ENCODE data around the gene ZMIZ2. TPM values are rescaled to one million over a fixed set of nuclear protein-coding genes. Genes with fewer than 3 reads are reported as not detected.

Gene ZMIZ2
- total and polyA plus RNA-seq, 2 donors (not counting 1 experiment from before 2014, with no cell fraction given) = 254 to 442 TPM

DNA sequence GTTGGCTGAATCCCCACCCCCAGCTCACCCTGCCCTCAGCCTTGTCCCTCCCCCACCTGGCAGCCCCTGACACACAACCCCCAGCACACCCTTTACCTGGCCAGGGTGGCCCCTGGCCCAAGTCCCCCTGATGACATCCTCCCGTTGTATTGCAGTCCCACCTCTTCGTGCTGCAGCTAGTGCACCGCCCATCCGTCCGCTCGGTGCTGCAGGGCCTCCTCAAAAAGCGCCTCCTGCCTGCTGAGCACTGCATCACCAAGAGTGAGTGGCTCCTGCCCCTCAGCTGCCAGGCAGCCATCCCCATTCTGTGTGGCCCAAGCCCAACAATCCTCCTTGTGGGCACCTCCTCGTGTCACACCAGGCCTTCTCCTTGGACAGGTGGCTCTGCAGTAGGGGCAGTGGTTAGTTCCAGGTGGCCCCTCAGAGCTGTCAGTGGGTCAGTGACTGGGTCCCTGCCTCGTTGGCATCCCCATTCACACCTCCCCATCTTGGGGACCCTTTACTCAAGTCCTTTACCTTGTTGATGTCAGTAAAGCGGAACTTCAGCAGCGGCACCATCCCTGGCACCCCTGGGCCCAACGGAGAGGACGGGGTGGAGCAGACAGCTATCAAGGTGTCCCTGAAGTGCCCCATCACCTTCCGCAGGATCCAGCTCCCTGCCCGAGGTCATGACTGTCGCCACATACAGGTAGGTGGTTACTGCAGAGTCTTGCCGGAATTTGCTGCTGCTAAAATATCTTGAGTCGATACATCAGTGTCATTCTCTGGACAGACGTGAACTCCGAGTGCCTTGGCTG, 14.3 kb downstream of the ZMIZ2 start:
- no peak overlapping the region for H3K4me3 Mint-ChIP-seq
- POLR2A ChIA-PET = no interaction called here
- peaks cover 14% of the 10 kb centered on the region for H3K4me1 Mint-ChIP-seq

DNA sequence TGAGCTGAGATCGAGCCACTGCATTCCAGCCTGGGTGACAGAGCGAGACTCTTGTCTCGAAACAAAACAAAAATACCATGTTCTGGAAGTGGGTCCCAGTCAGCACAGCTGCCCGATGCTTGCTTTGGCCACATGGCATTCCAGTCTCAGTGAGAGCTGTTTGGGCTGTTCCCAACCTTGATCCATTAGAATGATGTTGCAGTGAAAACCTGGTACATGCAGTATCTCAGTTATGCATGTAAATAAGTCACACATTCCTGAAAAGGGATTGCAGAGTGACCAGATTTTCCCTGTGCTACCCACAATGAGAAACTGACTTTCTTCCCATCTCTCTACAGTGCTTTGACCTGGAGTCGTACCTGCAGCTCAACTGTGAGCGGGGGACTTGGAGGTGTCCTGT, 15.4 kb downstream of the ZMIZ2 start:
- peaks cover 12% of the 10 kb centered on the region for H3K79me2 ChIP-seq (ENCODE audit: control insufficient read depth, insufficient read depth, low read length)
- H3K9ac ChIP-seq (ENCODE audit: low read length) = no peak overlapping the region
- peaks cover 0 to 6% (median 0%) of the 10 kb centered on the region in 3 donors for H3K9me3 ChIP-seq (ENCODE audit: control extremely low read depth in 1 of 3, control insufficient read depth in 2 of 3, insufficient read depth in 1 of 3, low read length in 2 of 3)
- H2AFZ ChIP-seq (ENCODE audit: insufficient read depth, low read depth, low read length, poor library complexity, severe bottlenecking) = no peak overlapping the region
- DNase-seq (no peak), ATAC-seq (ENCODE audit: low read depth) (no peak)
- no peak overlapping the region for H3K27ac ChIP-seq (ENCODE audit: low read length in 2 of 2)
- no peak overlapping the region for H3K4me2 ChIP-seq (replicated peaks; ENCODE audit: low read depth, low read length, poor library complexity, severe bottlenecking)
- H3K4me1 ChIP-seq (ENCODE audit: control insufficient read depth in 2 of 2, insufficient read depth in 2 of 2, low read length in 2 of 2) = peaks cover 17 to 28% of the 10 kb centered on the region in 2 donors
- Mint-ChIP-seq H3K27me3 (no peaks in the 10 kb centered on the region), H3K27ac (peak overlapping the region; percentile 61), H3K4me3 (no peak overlapping the region), H3K9me3 (ENCODE audit: insufficient read depth) (no peaks in the 10 kb centered on the region), H3K4me1 (peaks cover 26% of the 10 kb centered on the region)
- TF ChIP-seq, protein P1, sequence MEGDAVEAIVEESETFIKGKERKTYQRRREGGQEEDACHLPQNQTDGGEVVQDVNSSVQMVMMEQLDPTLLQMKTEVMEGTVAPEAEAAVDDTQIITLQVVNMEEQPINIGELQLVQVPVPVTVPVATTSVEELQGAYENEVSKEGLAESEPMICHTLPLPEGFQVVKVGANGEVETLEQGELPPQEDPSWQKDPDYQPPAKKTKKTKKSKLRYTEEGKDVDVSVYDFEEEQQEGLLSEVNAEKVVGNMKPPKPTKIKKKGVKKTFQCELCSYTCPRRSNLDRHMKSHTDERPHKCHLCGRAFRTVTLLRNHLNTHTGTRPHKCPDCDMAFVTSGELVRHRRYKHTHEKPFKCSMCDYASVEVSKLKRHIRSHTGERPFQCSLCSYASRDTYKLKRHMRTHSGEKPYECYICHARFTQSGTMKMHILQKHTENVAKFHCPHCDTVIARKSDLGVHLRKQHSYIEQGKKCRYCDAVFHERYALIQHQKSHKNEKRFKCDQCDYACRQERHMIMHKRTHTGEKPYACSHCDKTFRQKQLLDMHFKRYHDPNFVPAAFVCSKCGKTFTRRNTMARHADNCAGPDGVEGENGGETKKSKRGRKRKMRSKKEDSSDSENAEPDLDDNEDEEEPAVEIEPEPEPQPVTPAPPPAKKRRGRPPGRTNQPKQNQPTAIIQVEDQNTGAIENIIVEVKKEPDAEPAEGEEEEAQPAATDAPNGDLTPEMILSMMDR (IDR thresholded peaks at IDR 0.05) = no peak
- no peak for TF ChIP-seq EZH2 (IDR thresholded peaks at IDR 0.05; ENCODE audit: borderline replicate concordance, insufficient read depth, low read depth, low read length, poor library complexity, severe bottlenecking)
- H4K20me1 ChIP-seq (ENCODE audit: control insufficient read depth, insufficient read depth, low read length, poor library complexity, severe bottlenecking) = peaks cover 35% of the 10 kb centered on the region
- peaks cover 0 to 87% of the 10 kb centered on the region in 2 experiments for H3K36me3 ChIP-seq (replicated peaks in 1 of 2; ENCODE audit: control extremely low read depth in 1 of 2, control insufficient read depth in 1 of 2, extremely low read depth in 1 of 2, insufficient read depth in 2 of 2, low read length in 1 of 2)
- no peaks in the 10 kb centered on the region for H3K27me3 ChIP-seq (replicated peaks in 1 of 4; ENCODE audit: control extremely low read depth in 1 of 4, control insufficient read depth in 3 of 4, insufficient read depth in 4 of 4, low read length in 3 of 4)
- intact Hi-C loops (cut with micrococcal nuclease) = no loop called here
- H3K4me3 ChIP-seq (ENCODE audit: control extremely low read depth in 1 of 5, extremely low read depth in 1 of 5, insufficient read depth in 1 of 5, low read depth in 2 of 5, low read length in 4 of 5) = no peak overlapping the region
- POLR2A ChIA-PET = no interaction called here
- CTCF ChIA-PET = interaction anchor here (1.4 kb wide), 1 partner anchor 84 kb away, joined by 3 read pairs; the partner anchor contains the start of gene H2AZ2
- 100% methylated on average over 5 of the region's 6 CpGs for WGBS (ENCODE audit: insufficient coverage)

More for the DNA sequence above, 14.3 kb downstream of the ZMIZ2 start:
- Mint-ChIP-seq H3K27me3 (no peaks in the 10 kb centered on the region), H3K9me3 (ENCODE audit: insufficient read depth) (no peaks in the 10 kb centered on the region), H3K27ac (no peak overlapping the region)
- CTCF ChIA-PET = no interaction called here
- TF ChIP-seq, protein P1 (IDR thresholded peaks at IDR 0.05) = no peak
- TF ChIP-seq EZH2 (IDR thresholded peaks at IDR 0.05; ENCODE audit: borderline replicate concordance, insufficient read depth, low read depth, low read length, poor library complexity, severe bottlenecking) = no peak
- no peak overlapping the region for H3K4me3 ChIP-seq (ENCODE audit: control extremely low read depth in 1 of 5, extremely low read depth in 1 of 5, insufficient read depth in 1 of 5, low read depth in 2 of 5, low read length in 4 of 5)
- H3K9ac ChIP-seq (ENCODE audit: low read length) = no peak overlapping the region
- H3K27ac ChIP-seq (ENCODE audit: low read length in 2 of 2) = no peak overlapping the region
- intact Hi-C loops (cut with micrococcal nuclease) = no loop called here
- no peak overlapping the region for H3K4me2 ChIP-seq (replicated peaks; ENCODE audit: low read depth, low read length, poor library complexity, severe bottlenecking)
- peaks cover 5 to 16% of the 10 kb centered on the region in 2 donors for H3K4me1 ChIP-seq (ENCODE audit: control insufficient read depth in 2 of 2, insufficient read depth in 2 of 2, low read length in 2 of 2)
- ATAC-seq (ENCODE audit: low read depth) = no peak
- H4K20me1 ChIP-seq (ENCODE audit: control insufficient read depth, insufficient read depth, low read length, poor library complexity, severe bottlenecking) = peaks cover 42% of the 10 kb centered on the region
- WGBS (ENCODE audit: insufficient coverage) = 95% methylated on average over 18 of the region's 20 CpGs
- no peak overlapping the region for H2AFZ ChIP-seq (ENCODE audit: insufficient read depth, low read depth, low read length, poor library complexity, severe bottlenecking)
- H3K27me3 ChIP-seq (replicated peaks in 1 of 4; ENCODE audit: control extremely low read depth in 1 of 4, control insufficient read depth in 3 of 4, insufficient read depth in 4 of 4, low read length in 3 of 4) = no peaks in the 10 kb centered on the region
- peaks cover 0 to 93% of the 10 kb centered on the region in 2 experiments for H3K36me3 ChIP-seq (replicated peaks in 1 of 2; ENCODE audit: control extremely low read depth in 1 of 2, control insufficient read depth in 1 of 2, extremely low read depth in 1 of 2, insufficient read depth in 2 of 2, low read length in 1 of 2)
- H3K9me3 ChIP-seq (ENCODE audit: control extremely low read depth in 1 of 3, control insufficient read depth in 2 of 3, insufficient read depth in 1 of 3, low read length in 2 of 3) = no peaks in the 10 kb centered on the region
- peaks cover 17% of the 10 kb centered on the region for H3K79me2 ChIP-seq (ENCODE audit: control insufficient read depth, insufficient read depth, low read length)
- no peak for DNase-seq
